A673 (cell line): ENCODE results near the gene SLC16A10.

Source experiments
- CTCF ChIP-seq: fragments of 300-800, 200-600 bp; sonication (generic); conservative IDR thresholded peaks from 2 replicates; pipeline ENCODE4 v1.5.1; 2017; ENCODE audit warnings: low read depth, mild to moderate bottlenecking, antibody characterized with exemption, low read length, moderate library complexity, mixed read lengths
- EZH2 ChIP-seq: fragments of 200-600 bp; sonication (generic); IDR thresholded peaks from 2 replicates; pipeline ENCODE4 v1.6.1; 2017; ENCODE audit warnings: borderline replicate concordance, low read depth, mild to moderate bottlenecking, mixed read lengths, antibody characterized with exemption, low read length; ENCODE audit not compliant: poor library complexity, severe bottlenecking

GRCh38 chr6:111176760-111177099 is 89.4 kb downstream of the SLC16A10 start:
- TF ChIP-seq CTCF (no peak), EZH2 (no peak)
